Gastroesophageal sphincter (tissue), 4 donors: ENCODE measurements around the gene EHMT1. TPM values are rescaled to one million over a fixed set of nuclear protein-coding genes. Genes with fewer than 3 reads are reported as not detected.

ENCODE experiments used
- ATAC-seq: fragments of 150-250 bp; one replicate; pipeline ENCODE4 v1.9.1; 2016; ENCODE audit warnings: mild to moderate bottlenecking, moderate library complexity
- H3K27ac ChIP-seq, 4 donors: fragments of 200-600 bp; sonication (generic) in 3 of 4; 1 replicate in 3 of 4; 2 replicates in 1 of 4; pipeline ENCODE4 v1.5.1; 2016 to 2019
- H3K27me3 ChIP-seq: fragments of 200-600 bp; sonication (generic); one replicate; pipeline ENCODE4 v1.5.1; 2019
- H3K36me3 ChIP-seq, 2 donors: fragments of 200-600 bp; sonication (generic); one replicate each; pipeline ENCODE4 v1.5.1; 2019; ENCODE audit warnings: control low read depth in 1 of 2
- H3K4me1 ChIP-seq, 3 donors: fragments of 200-600 bp; sonication (generic); 1 replicate in 2 of 3; 2 replicates in 1 of 3; pipeline ENCODE4 v1.5.1; 2016 to 2019; ENCODE audit warnings: control low read depth in 2 of 3
- H3K4me3 ChIP-seq, 2 donors: fragments of 200-600 bp; sonication (generic); one replicate each; pipeline ENCODE4 v1.5.1; 2019; ENCODE audit warnings: mild to moderate bottlenecking in 1 of 2, moderate library complexity in 1 of 2
- H3K9me3 ChIP-seq, 3 donors: fragments of 200-600 bp; sonication (generic); one replicate each; pipeline ENCODE4 v1.5.1; 2017 to 2019; ENCODE audit warnings: control low read depth in 2 of 3
- EP300 ChIP-seq: sonication (generic); formaldehyde crosslinking; IDR thresholded peaks from one replicate; pipeline ENCODE4 v1.6.1; 2017; ENCODE audit warnings: antibody characterized with exemption, mild to moderate bottlenecking
- POLR2A ChIP-seq, 2 donors: fragments of 450-650 bp; IDR thresholded peaks; one replicate each; pipeline ENCODE4 v1.6.1; 2017; ENCODE audit warnings: antibody characterized with exemption in 2 of 2, mild to moderate bottlenecking in 2 of 2, moderate library complexity in 1 of 2
- POLR2AphosphoS5 ChIP-seq: sonication (generic); formaldehyde crosslinking; IDR thresholded peaks from one replicate; pipeline ENCODE4 v1.6.1; 2017; ENCODE audit warnings: antibody characterized with exemption
- WGBS, 2 donors: methylation state at CpG; one replicate each; pipeline ENCODE4 v1.1.5; 2018; ENCODE audit warnings: low coverage in 1 of 2; 5-methylcytosine and 5-hydroxymethylcytosine counted together
- total RNA-seq, 4 donors: library from RNA; depleted of rRNA; stranded (reverse); fragments of >200 nt; gene quantifications; one replicate each; pipeline ENCODE4 v1.1.0, GENCODE V29; 2016
- TF ChIP-seq, protein P1 (sequence below), 4 experiments: fragments of 200-600 bp in 2 of 4; fragments of 450-650 bp in 2 of 4; sonication (generic) in 1 of 4; IDR thresholded peaks; one replicate each; pipeline ENCODE4 v1.5.1; 2017 to 2019; ENCODE audit warnings: antibody characterized with exemption in 4 of 4, mild to moderate bottlenecking in 2 of 4, moderate library complexity in 2 of 4

The EHMT1 gene
- total RNA-seq, 4 donors from 2014 or later, result 49.2 to 79.7 (median 64.7) TPM

DNA sequence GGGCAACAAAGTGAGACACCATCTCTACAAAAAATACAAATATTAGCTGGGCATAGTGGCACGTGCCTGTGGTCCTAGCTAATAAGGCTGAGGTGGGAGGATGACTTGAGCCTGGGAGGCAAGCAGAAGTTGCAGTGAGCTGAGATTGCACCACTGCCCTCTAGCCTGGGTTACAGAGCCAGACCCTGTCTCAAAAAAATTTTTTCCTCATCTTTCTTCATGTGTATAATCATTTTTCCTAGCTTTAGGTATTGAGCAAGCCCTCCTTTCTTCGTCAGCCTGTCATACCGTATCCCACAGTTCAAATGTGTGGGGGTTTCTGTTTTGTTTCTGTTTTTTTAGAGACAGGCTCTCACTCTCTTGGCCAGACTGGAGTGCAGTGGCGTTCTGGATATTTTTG is 41.3 kb downstream of the EHMT1 start:
- H3K36me3 ChIP-seq, result peaks cover 0 to 7% of the 10 kb centered on the region in 2 donors
- no peak overlapping the region for H3K4me3 ChIP-seq
- peaks cover 0 to 32% (median 0%) of the 10 kb centered on the region in 3 donors for H3K4me1 ChIP-seq
- ATAC-seq, result peak; percentile 62
- H3K27me3 ChIP-seq, result no peaks in the 10 kb centered on the region
- no peak overlapping the region for H3K27ac ChIP-seq
- 41 to 47% methylated on average over 4 of the region's 4 CpGs for WGBS, 2 donors
- TF ChIP-seq, protein P1, sequence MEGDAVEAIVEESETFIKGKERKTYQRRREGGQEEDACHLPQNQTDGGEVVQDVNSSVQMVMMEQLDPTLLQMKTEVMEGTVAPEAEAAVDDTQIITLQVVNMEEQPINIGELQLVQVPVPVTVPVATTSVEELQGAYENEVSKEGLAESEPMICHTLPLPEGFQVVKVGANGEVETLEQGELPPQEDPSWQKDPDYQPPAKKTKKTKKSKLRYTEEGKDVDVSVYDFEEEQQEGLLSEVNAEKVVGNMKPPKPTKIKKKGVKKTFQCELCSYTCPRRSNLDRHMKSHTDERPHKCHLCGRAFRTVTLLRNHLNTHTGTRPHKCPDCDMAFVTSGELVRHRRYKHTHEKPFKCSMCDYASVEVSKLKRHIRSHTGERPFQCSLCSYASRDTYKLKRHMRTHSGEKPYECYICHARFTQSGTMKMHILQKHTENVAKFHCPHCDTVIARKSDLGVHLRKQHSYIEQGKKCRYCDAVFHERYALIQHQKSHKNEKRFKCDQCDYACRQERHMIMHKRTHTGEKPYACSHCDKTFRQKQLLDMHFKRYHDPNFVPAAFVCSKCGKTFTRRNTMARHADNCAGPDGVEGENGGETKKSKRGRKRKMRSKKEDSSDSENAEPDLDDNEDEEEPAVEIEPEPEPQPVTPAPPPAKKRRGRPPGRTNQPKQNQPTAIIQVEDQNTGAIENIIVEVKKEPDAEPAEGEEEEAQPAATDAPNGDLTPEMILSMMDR (IDR thresholded peaks at IDR 0.05), result no peak
- TF ChIP-seq EP300, result no peak
- TF ChIP-seq POLR2AphosphoS5, result no peak
- TF ChIP-seq POLR2A (IDR thresholded peaks at IDR 0.05), result no peak
- H3K9me3 ChIP-seq, result no peaks in the 10 kb centered on the region

DNA sequence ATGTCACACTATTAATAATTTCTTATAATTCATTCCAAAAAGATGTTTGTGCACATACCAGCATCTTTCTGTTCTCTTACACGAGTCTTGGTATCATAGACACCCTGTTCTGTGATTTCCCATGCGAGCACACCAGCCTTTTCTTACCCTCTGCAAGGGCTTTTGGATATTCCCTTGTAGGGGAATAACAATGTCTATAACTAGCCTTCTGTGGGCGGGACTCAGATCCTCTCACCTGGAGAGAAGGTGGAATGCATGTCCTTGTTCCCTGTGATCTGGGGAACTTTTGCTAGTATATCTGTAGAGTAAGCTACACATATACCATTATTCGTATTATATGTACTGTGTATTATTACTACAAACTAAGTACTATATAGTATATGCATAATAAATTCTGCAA is 44.8 kb downstream of the EHMT1 start:
- peaks cover 0 to 58% (median 13%) of the 10 kb centered on the region in 3 donors for H3K4me1 ChIP-seq
- no peaks in the 10 kb centered on the region for H3K9me3 ChIP-seq
- no peak for TF ChIP-seq POLR2AphosphoS5
- no peaks in the 10 kb centered on the region for H3K36me3 ChIP-seq
- H3K4me3 ChIP-seq, result no peak overlapping the region
- WGBS, 2 donors, result 85 to 89% methylated on average over 4 of the region's 4 CpGs
- no peaks in the 10 kb centered on the region for H3K27me3 ChIP-seq
- no peak overlapping the region for H3K27ac ChIP-seq
- no peak for ATAC-seq

DNA sequence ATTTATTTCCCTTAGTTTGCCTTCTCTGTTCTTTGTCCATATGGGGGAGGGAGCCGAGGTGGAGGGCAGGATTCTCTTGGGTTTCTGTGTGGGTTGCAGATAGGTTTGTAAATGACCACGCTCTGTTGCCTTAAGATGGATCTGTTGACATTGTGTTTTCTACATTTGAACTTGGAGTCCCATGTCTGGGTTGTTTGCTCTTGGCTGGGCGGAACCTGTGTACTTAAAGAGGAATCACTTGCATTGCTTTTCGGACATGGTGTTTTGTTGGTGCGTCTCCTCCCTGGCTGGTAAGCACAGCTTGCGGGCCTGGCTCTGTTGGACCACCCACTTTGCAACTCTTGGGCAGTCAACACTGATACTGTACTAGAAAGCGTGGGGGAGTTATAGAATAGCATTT is 45.9 kb downstream of the EHMT1 start:
- Histone ChIP-seq H3K27ac (no peak overlapping the region), H3K9me3 (no peaks in the 10 kb centered on the region), H3K4me1 (peaks cover 0 to 58% (median 13%) of the 10 kb centered on the region in 3 donors), H3K4me3 (no peak overlapping the region), H3K36me3 (peaks cover 0 to 9% of the 10 kb centered on the region in 2 donors), H3K27me3 (no peaks in the 10 kb centered on the region)
- TF ChIP-seq, protein P1 (IDR thresholded peaks at IDR 0.05), result no peak
- TF ChIP-seq POLR2A (IDR thresholded peaks at IDR 0.05), result no peak
- no peak for TF ChIP-seq POLR2AphosphoS5
- no peak for TF ChIP-seq EP300
- WGBS, 2 donors, result 79 to 86% methylated on average over 3 to 7 of the region's 7 CpGs
- no peak for ATAC-seq

DNA sequence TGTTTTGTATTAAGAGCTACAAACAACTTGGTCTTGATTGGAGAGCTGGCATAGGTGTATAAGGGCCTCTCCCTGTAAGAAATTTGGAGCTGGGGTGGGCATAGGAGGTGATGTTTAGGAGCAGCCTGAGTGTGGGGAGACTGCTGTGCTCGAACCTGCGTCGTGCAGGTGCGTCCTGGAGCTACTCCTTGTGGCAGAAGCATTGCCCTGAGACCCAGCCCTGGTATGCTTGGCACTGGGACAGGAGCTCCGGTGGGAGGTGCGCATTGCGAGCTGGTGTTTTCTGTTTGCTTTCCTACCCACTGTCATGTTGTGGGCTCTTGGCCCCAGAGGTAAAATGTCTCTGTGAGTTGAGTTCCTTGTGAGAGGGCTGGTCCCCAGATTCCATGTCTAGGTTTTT is 46.4 kb downstream of the EHMT1 start:
- no peak for ATAC-seq
- Histone ChIP-seq H3K4me1 (peaks cover 0 to 60% (median 13%) of the 10 kb centered on the region in 3 donors), H3K27me3 (no peaks in the 10 kb centered on the region), H3K4me3 (no peak overlapping the region), H3K9me3 (no peaks in the 10 kb centered on the region), H3K36me3 (peaks cover 0 to 15% of the 10 kb centered on the region in 2 donors), H3K27ac (no peak overlapping the region)
- TF ChIP-seq, protein P1 (IDR thresholded peaks at IDR 0.05), result no peak
- TF ChIP-seq POLR2AphosphoS5 (no peak), EP300 (no peak), POLR2A (IDR thresholded peaks at IDR 0.05) (no peak)
- 95 to 100% methylated on average over 6 to 7 of the region's 7 CpGs for WGBS, 2 donors

DNA sequence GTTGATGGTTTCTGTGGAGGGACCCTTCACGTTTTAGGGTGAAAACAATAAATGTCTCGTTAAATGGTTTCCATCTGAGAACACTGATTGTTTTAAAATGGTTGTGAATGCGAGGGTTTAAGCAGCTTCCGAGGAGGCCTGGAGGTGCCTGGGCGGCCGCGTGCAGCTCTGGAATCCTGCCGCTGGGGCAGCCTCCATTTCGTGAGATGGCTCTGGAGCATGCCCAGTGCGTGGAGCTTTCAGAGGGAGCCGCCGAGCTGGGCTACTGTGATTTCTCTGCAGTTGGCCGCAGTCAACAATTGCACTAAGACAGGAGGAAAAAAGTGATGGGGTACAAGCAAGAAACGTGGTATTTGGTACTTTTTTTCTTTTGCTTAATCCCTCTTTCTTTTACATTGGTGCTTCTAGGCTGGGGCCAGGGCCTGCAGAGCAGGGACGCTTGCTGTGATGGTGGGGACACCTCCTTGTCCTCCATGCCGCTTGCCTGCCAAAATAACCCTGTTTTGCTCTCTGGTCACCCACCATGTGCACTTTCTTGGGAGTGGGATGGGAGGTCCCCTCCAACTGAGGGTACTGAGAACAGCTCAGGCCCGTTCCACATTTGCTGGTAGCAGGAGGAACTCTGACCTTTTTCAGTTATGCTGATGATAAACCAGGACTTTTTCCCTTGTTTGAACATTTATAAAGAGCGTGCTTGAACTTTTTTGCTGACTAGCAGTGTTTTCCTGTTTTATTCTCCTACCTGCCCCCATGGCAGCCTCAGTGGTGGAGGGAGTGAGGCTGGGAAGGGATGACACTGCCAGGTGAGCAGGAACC is 47.1 kb downstream of the EHMT1 start:
- Histone ChIP-seq H3K36me3 (peaks cover 0 to 15% of the 10 kb centered on the region in 2 donors), H3K27ac (no peak overlapping the region), H3K9me3 (no peaks in the 10 kb centered on the region), H3K27me3 (no peaks in the 10 kb centered on the region), H3K4me1 (peaks cover 0 to 60% (median 19%) of the 10 kb centered on the region in 3 donors), H3K4me3 (no peak overlapping the region)
- no peak for ATAC-seq
- 60 to 87% methylated on average over 14 of the region's 18 CpGs for WGBS, 2 donors
- TF ChIP-seq POLR2AphosphoS5 (no peak), POLR2A (IDR thresholded peaks at IDR 0.05) (no peak)
- TF ChIP-seq, protein P1 (IDR thresholded peaks at IDR 0.05), result peak in 1 of 4 experiments; percentile 24
